Prostate gland (tissue), 2 donors: ENCODE results near the gene HGFAC. TPM values are rescaled to one million over a fixed set of nuclear protein-coding genes. Genes with fewer than 3 reads are reported as not detected.
"Not testable (repeated sequence)": the region's sequence is repeated elsewhere in the genome, so short reads cannot be mapped to it uniquely, and the experiment has no call there.

Experiments
- DNase-seq: peaks from one replicate; pipeline ENCODE4 v3.0.0-alpha.2; 2019; ENCODE audit warnings: low spot score
- H3K27ac ChIP-seq, 2 donors: fragments of 200-600 bp; sonication (generic); 2 replicates each; pipeline ENCODE4 v1.5.1; 2017 to 2019
- H3K27me3 ChIP-seq: fragments of 200-600 bp; sonication (generic); replicated peaks from 2 replicates; pipeline ENCODE4 v1.5.1; 2019; ENCODE audit not compliant: insufficient read depth
- H3K36me3 ChIP-seq, 2 donors: fragments of 200-600 bp; sonication (generic); 1 replicate in 1 of 2; 2 replicates in 1 of 2; pipeline versions ENCODE4 v1.5.1 to v1.8.1; 2017 to 2019
- H3K4me1 ChIP-seq: fragments of 200-600 bp; sonication (generic); replicated peaks from 2 replicates; pipeline ENCODE4 v1.5.1; 2019
- H3K4me3 ChIP-seq, 2 donors: fragments of 200-600 bp; sonication (generic); 2 replicates each; pipeline ENCODE4 v1.5.1; 2017 to 2019
- H3K9me3 ChIP-seq: fragments of 200-600 bp; sonication (generic); 2 replicates; pipeline ENCODE4 v1.5.1; 2017
- CTCF ChIP-seq, 4 experiments: fragments of 200-600 bp in 2 of 4; fragments of 450-650 bp in 2 of 4; sonication (generic) in 2 of 4; IDR thresholded peaks; 1 replicate in 3 of 4; 2 replicates in 1 of 4; pipeline ENCODE4 v1.5.1; 2016 to 2019; ENCODE audit warnings: antibody characterized with exemption in 4 of 4, mild to moderate bottlenecking in 2 of 4, moderate library complexity in 2 of 4
- POLR2A ChIP-seq: fragments of 450-650 bp; IDR thresholded peaks from one replicate; pipeline ENCODE4 v1.6.1; 2016; ENCODE audit warnings: antibody characterized with exemption, mild to moderate bottlenecking
- POLR2AphosphoS5 ChIP-seq: sonication (generic); formaldehyde crosslinking; IDR thresholded peaks from one replicate; pipeline ENCODE4 v1.6.1; 2017; ENCODE audit warnings: antibody characterized with exemption
- WGBS: methylation state at CpG from one replicate; pipeline ENCODE4 v1.1.5; 2018; 5-methylcytosine and 5-hydroxymethylcytosine counted together
- intact Hi-C: fragments of 100-400 bp; cut with DNase I; formaldehyde crosslinking; loops from one replicate; pipeline ENCODE4 v1.14.2; 2022
- total RNA-seq, 2 donors: library from RNA; depleted of rRNA; stranded (reverse); fragments of >200 nt; gene quantifications; one replicate each; pipeline ENCODE4 v1.1.0, GENCODE V29; 2016

HGFAC gene
- total RNA-seq, 2 donors from 2014 or later: 0.27 to 1.9 TPM

- DNase-seq: no peak
- Histone ChIP-seq H3K27me3 (no peaks in the 10 kb centered on the region), H3K36me3 (no peaks in the 10 kb centered on the region), H3K4me1 (peaks cover 10% of the 10 kb centered on the region), H3K9me3 (no peaks in the 10 kb centered on the region), H3K27ac (no peak overlapping the region), H3K4me3 (no peak overlapping the region)
- intact Hi-C loops: no loop called here
- TF ChIP-seq POLR2A (no peak), POLR2AphosphoS5 (no peak), CTCF (IDR thresholded peaks at IDR 0.05) (no peak)
- WGBS: 65% methylated on average over 6 of the region's 6 CpGs
Observed at GRCh38 chr4:3458371-3458770, 16.6 kb downstream of the HGFAC start.

DNA sequence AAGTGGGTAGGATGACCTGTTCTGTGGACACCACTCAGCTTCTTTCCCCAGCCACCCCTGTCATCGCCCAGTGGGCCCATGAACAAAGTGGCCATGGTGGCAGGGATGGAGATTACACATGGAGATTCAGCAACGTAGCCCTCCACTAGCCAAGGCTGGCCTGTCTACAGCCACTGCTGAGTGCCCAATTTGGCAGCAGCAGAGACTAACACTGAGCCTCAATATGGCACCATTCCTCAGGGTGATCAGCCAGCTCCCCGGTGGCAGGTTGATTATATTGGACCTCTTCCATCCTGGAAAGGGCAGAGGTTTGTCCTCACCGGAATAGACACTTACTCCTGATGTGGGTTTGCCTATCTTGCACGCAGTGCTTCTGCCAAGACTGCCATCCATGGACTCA lies 17.4 kb downstream of the HGFAC start:
- H3K4me1 ChIP-seq, DNase-seq, H3K9me3 ChIP-seq, intact Hi-C loops, H3K27me3 ChIP-seq, H3K27ac ChIP-seq, H3K4me3 ChIP-seq, H3K36me3 ChIP-seq: not testable (repeated sequence)
- 88% methylated on average over 5 of the region's 5 CpGs for WGBS

- Histone ChIP-seq H3K27ac (peak overlapping the region in 1 of 2 donors; percentile 54), H3K4me3 (no peak overlapping the region), H3K9me3 (no peaks in the 10 kb centered on the region), H3K4me1 (peaks cover 10% of the 10 kb centered on the region), H3K27me3 (no peaks in the 10 kb centered on the region), H3K36me3 (no peaks in the 10 kb centered on the region)
- DNase-seq: no peak
- WGBS: 97% methylated on average over 5 of the region's 5 CpGs
- intact Hi-C loops: no loop called here
- TF ChIP-seq CTCF (IDR thresholded peaks at IDR 0.05) (no peak), POLR2A (no peak), POLR2AphosphoS5 (no peak)
Observed at GRCh38 chr4:3460926-3461325, 19.2 kb downstream of the HGFAC start.

DNA sequence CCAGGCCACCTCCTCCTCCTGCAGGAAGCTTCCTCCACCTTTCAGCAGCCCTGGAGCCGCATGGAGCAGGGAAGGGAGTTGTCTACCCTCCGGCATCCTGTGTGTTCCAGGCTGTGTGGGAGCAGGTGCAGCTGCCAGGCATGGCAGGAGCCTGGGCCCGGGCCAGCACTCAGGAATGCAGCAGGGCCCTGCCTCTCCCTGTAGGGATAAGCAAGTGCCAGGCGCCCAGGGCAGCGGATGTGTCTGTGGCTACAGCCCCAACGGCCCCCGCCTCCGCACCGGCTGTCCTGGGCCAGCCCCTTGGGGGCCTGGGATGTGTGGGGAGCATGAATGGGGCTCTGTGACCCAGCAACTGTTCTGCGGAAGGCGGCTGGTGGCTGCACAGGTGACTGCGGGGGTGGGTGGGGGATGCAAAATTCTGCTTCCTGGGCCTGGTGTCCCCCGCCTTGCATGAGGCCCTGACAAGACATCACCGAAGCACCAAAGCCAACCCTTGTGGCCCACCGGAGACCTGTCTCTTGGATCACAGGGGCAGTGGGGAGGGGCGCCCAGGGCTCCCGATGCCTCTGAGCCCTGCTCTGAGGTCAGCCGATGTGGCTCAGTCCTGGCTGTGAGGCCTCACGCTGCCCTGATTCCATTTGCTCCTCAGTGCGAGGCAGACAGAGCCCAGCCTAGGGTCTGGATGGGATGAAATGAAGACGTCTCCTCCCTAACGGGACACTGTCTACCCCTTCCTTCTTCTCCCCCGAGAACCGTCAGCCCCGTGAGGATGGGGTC lies 19.9 kb downstream of the HGFAC start:
- H3K27me3 ChIP-seq: no peaks in the 10 kb centered on the region
- H3K27ac ChIP-seq: peak overlapping the region in 1 of 2 donors; percentile 54
- peak; percentile 84 for DNase-seq
- H3K36me3 ChIP-seq: no peaks in the 10 kb centered on the region
- 61% methylated on average over 25 of the region's 25 CpGs for WGBS
- peaks cover 10% of the 10 kb centered on the region for H3K4me1 ChIP-seq
- intact Hi-C loops: no loop called here
- H3K9me3 ChIP-seq: no peaks in the 10 kb centered on the region
- H3K4me3 ChIP-seq: no peak overlapping the region
- TF ChIP-seq CTCF (IDR thresholded peaks at IDR 0.05) (peak in 1 of 4 experiments; percentile 11), POLR2AphosphoS5 (peak; percentile 72), POLR2A (no peak)

DNA sequence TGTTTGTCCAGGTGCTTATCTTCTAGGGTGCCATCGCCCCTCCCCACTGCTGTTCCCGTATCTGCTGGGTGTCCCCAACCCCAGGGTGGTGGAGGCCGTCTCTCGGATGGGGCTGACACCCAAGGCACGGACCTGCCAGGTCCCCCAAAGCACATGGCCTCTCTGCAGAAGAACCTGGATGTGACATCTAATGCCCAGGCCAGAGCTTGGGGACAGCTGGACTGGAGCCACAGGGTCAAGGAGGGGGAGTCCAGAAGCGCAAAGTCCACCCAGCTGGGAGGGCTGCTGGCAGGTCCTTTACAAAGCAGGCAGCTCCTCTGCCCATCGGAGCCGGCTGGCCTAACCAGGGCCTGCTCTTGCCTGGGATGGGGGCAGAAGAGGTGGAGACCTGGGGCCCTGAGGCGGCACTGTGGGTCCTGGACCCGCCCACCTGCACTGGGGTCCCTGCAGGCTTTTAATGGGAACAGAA lies 20.6 kb downstream of the HGFAC start:
- H3K9me3 ChIP-seq: no peaks in the 10 kb centered on the region
- no peaks in the 10 kb centered on the region for H3K27me3 ChIP-seq
- TF ChIP-seq POLR2A: no peak
- TF ChIP-seq CTCF (IDR thresholded peaks at IDR 0.05): no peak
- peak overlapping the region in 1 of 2 donors; percentile 54 for H3K27ac ChIP-seq
- H3K36me3 ChIP-seq: no peaks in the 10 kb centered on the region
- H3K4me1 ChIP-seq: peaks cover 10% of the 10 kb centered on the region
- DNase-seq: no peak
- H3K4me3 ChIP-seq: no peak overlapping the region
- 83% methylated on average over 10 of the region's 10 CpGs for WGBS
- intact Hi-C loops: no loop called here
